ENCODE measurements around the gene PLOD1. TPM values are rescaled to one million over a fixed set of nuclear protein-coding genes. Genes with fewer than 3 reads are reported as not detected.

Gene PLOD1
- total RNA-seq, 4 donors from 2014 or later = 23.9 to 66.5 (median 54.8) TPM

DNA sequence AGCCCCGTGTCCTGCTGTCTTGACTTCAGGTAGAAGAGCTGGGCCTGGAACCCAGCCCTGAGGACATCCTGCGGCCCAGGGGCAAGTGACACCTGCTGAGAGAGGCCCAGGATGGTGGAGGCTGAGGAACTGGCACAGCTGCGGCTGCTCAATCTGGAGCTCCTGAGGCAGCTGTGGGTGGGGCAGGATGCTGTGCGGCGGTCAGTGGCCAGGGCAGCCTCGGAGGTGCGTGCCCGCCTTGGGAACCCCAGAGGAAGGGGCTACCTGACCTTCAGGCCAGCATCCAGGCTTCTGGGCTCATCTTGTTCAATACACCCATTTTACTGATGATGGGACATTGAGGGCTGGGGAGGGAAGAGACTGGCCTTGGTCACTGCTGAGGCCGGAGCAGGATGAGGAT, 87.1 kb downstream of the PLOD1 start:
- no peak overlapping the region for H3K4me3 ChIP-seq
- H3K36me3 ChIP-seq = peaks cover 0 to 17% of the 10 kb centered on the region in 2 donors
- intact Hi-C loops (cut with DNase I; ENCODE audit: low total_unique reads) (loop anchor here (2.0 kb wide), 1 partner anchor 31 kb away; no protein-coding TSS in a partner anchor), in situ Hi-C loops (cut with MboI; ENCODE audit: low sequenced_read_pairs in 4 of 4) (no loop called here)
- no peaks in the 10 kb centered on the region for H3K27me3 ChIP-seq
- ATAC-seq (no peak), DNase-seq (no peak)
- no peak overlapping the region for H3K27ac ChIP-seq
- H3K9me3 ChIP-seq = no peaks in the 10 kb centered on the region
- no peak for TF ChIP-seq POLR2A (IDR thresholded peaks at IDR 0.05)
- TF ChIP-seq, protein P1, sequence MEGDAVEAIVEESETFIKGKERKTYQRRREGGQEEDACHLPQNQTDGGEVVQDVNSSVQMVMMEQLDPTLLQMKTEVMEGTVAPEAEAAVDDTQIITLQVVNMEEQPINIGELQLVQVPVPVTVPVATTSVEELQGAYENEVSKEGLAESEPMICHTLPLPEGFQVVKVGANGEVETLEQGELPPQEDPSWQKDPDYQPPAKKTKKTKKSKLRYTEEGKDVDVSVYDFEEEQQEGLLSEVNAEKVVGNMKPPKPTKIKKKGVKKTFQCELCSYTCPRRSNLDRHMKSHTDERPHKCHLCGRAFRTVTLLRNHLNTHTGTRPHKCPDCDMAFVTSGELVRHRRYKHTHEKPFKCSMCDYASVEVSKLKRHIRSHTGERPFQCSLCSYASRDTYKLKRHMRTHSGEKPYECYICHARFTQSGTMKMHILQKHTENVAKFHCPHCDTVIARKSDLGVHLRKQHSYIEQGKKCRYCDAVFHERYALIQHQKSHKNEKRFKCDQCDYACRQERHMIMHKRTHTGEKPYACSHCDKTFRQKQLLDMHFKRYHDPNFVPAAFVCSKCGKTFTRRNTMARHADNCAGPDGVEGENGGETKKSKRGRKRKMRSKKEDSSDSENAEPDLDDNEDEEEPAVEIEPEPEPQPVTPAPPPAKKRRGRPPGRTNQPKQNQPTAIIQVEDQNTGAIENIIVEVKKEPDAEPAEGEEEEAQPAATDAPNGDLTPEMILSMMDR (IDR thresholded peaks at IDR 0.05 in 4 of 5, conservative IDR thresholded peaks at IDR 0.05 in 1 of 5) = no peak
- peaks cover 6 to 8% of the 10 kb centered on the region in 2 donors for H3K4me1 ChIP-seq

DNA sequence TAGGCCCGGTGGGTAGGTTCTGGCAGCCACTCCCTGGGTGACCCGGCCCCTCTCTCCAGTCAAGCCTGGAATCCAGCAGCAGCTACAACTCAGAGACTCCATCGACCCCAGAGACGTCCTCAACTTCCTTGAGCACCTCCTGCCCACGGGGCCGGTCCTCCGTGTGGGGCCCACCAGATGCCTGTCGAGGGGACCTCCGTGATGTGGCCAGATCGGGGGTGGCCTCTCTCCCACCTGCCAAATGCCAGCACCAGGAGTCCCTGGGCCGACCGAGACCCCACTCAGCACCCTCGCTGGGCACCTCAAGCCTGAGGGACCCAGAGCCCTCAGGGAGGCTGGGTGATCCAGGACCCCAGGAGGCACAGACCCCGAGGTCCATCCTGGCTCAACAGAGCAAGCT, 87.5 kb downstream of the PLOD1 start:
- DNase-seq (no peak), ATAC-seq (no peak)
- Histone ChIP-seq H3K27ac (no peak overlapping the region), H3K4me3 (no peak overlapping the region), H3K27me3 (no peaks in the 10 kb centered on the region), H3K9me3 (no peaks in the 10 kb centered on the region), H3K36me3 (peaks cover 0 to 17% of the 10 kb centered on the region in 2 donors), H3K4me1 (peaks cover 6 to 8% of the 10 kb centered on the region in 2 donors)
- in situ Hi-C loops (cut with MboI; ENCODE audit: low sequenced_read_pairs in 4 of 4) (no loop called here), intact Hi-C loops (cut with DNase I; ENCODE audit: low total_unique reads) (no loop called here)
- no peak for TF ChIP-seq POLR2A (IDR thresholded peaks at IDR 0.05)
- TF ChIP-seq, protein P1 (IDR thresholded peaks at IDR 0.05 in 4 of 5, conservative IDR thresholded peaks at IDR 0.05 in 1 of 5) = no peak

Other genes with a start within 250 kb of the PLOD1 start
- gene DRAXIN, start 243.0 kb upstream of the PLOD1 start, total RNA-seq = not detected
- 100 to 1,000 TPM in 2 of 4 donors, 10 to 100 TPM in 2; 37.8 to 144 (median 103) TPM for gene AGTRAP, start 198.6 kb upstream of the PLOD1 start, total RNA-seq
- 1 to 10 TPM in 1 of 4 donors, under 1 TPM in 1, not detected in 2; 1.00 to 1.4 TPM for gene C1orf167, start 172.5 kb upstream of the PLOD1 start, total RNA-seq
- gene MTHFR, start 128.8 kb upstream of the PLOD1 start, total RNA-seq = 10 to 100 TPM; 10.2 to 24.7 (median 18.1) TPM
- gene CLCN6, start 128.5 kb upstream of the PLOD1 start, total RNA-seq = 10 to 100 TPM in 1 of 4 donors, 1 to 10 TPM in 3; 7.1 to 11.9 (median 9.5) TPM
- 1 to 10 TPM in 2 of 4 donors, under 1 TPM in 1, not detected in 1; 0.53 to 4.2 (median 1.9) TPM for gene NPPA, start 86.9 kb upstream of the PLOD1 start, total RNA-seq
- not detected for gene NPPB, start 75.8 kb upstream of the PLOD1 start, total RNA-seq
- gene KIAA2013, start 8.3 kb upstream of the PLOD1 start, total RNA-seq = 100 to 1,000 TPM in 1 of 4 donors, 10 to 100 TPM in 3; 71.0 to 126 (median 85.1) TPM
- 100 to 1,000 TPM; 176 to 282 (median 217) TPM for gene MFN2, start 45.7 kb downstream of the PLOD1 start, total RNA-seq
- gene MIIP, start 84.8 kb downstream of the PLOD1 start, total RNA-seq = 10 to 100 TPM; 32.4 to 43.1 (median 40.1) TPM
- 1 to 10 TPM; 1.1 to 2.6 (median 1.4) TPM for gene TNFRSF8, start 128.6 kb downstream of the PLOD1 start, total RNA-seq
- 10 to 100 TPM; 14.0 to 29.5 (median 18.8) TPM for gene TNFRSF1B, start 232.3 kb downstream of the PLOD1 start, total RNA-seq

All from gastrocnemius medialis (tissue), 4 donors.